ENCODE results near the gene ECI1. TPM values are rescaled to one million over a fixed set of nuclear protein-coding genes. Genes with fewer than 3 reads are reported as not detected.

The ECI1 gene
- total and polyA plus RNA-seq, 2 of the 4 experiments (the other 2 are of a cell fraction) = 20.3 to 30.1 TPM

GRCh38 chr16:2216330-2216729 is 35.1 kb downstream of the ECI1 start:
- Histone ChIP-seq H2BK120ac (ENCODE audit: low read depth, low read length) (no peak overlapping the region), H2BK15ac (ENCODE audit: low read depth, low read length) (no peak overlapping the region), H3K79me1 (ENCODE audit: low read depth in 1 of 2, low read length in 2 of 2) (peaks cover 14 to 30% of the 10 kb centered on the region in 2 experiments), H4K91ac (ENCODE audit: insufficient read depth, low read depth, low read length) (no peak overlapping the region), H3K27ac (ENCODE audit: insufficient read depth, low read length) (no peak overlapping the region), H3K36me3 (ENCODE audit: control insufficient read depth, insufficient read depth, low read length) (peaks cover 4% of the 10 kb centered on the region; the same call in 1 of the 2 replicates), H4K5ac (ENCODE audit: low read depth, low read length) (no peak overlapping the region), H3K4me2 (ENCODE audit: low read depth, low read length) (no peak overlapping the region), H2AK9ac (replicated peaks; ENCODE audit: low read depth, low read length, poor library complexity) (no peak overlapping the region), H3K14ac (replicated peaks; ENCODE audit: low read depth, low read length) (no peak overlapping the region), H4K8ac (ENCODE audit: low read depth in 2 of 2, low read length in 2 of 2) (0 out of 4 replicates have a peak overlapping the region, but pooled peaks of 1 of the 2 experiments have one; percentile 9), H2BK20ac (ENCODE audit: low read depth, low read length) (no peak overlapping the region), H3K27me3 (ENCODE audit: control insufficient read depth, insufficient read depth, low read length) (no peaks in the 10 kb centered on the region), H3K9me1 (ENCODE audit: insufficient read depth, low read length) (no peaks in the 10 kb centered on the region), H2AFZ (replicated peaks; ENCODE audit: low read length, poor library complexity) (no peak overlapping the region), H3K4me1 (ENCODE audit: control insufficient read depth, insufficient read depth, low read length) (peaks cover 7% of the 10 kb centered on the region), H2BK5ac (ENCODE audit: low read depth, low read length, poor library complexity, severe bottlenecking) (no peak overlapping the region), H3K18ac (ENCODE audit: low read depth, low read length) (no peak overlapping the region), H3K4ac (ENCODE audit: low read depth, low read length) (no peak overlapping the region), H3K23ac (ENCODE audit: low read depth, low read length) (no peak overlapping the region), H4K20me1 (ENCODE audit: insufficient read depth, low read length) (peaks cover 12% of the 10 kb centered on the region), H3K56ac (ENCODE audit: extremely low read depth, insufficient read depth, low read length) (no peak overlapping the region), H3K4me3 (ENCODE audit: insufficient read depth, low read depth, low read length) (no peak overlapping the region), H2AK5ac (ENCODE audit: low read depth, low read length) (no peak overlapping the region), H3K9me3 (ENCODE audit: control insufficient read depth, insufficient read depth, low read length) (no peaks in the 10 kb centered on the region), H3K9ac (ENCODE audit: low read depth, low read length) (no peak overlapping the region)
- CTCF ChIA-PET = no interaction called here
- POLR2A ChIA-PET (ENCODE audit: unreplicated experiment) = no interaction called here
- BruUV-seq (replicated peaks) = no TSS peak
- ATAC-seq (ENCODE audit: low read depth) (no peak), DNase-seq (no peak)
- in situ Hi-C loops (cut with MboI; ENCODE audit: low sequenced_read_pairs) = no loop called here
- dilution Hi-C loops (cut with HindIII; ENCODE audit: low sequenced_read_pairs, unreplicated experiment) = no loop called here
- intact Hi-C loops (cut with micrococcal nuclease) = no loop called here
- TF ChIP-seq USF2 (IDR thresholded peaks at IDR 0.05; ENCODE audit: low read depth, low read length) (no peak), RFX5 (IDR thresholded peaks at IDR 0.05; ENCODE audit: low read depth, low read length) (no peak), MAFK (IDR thresholded peaks at IDR 0.05; ENCODE audit: low read depth, low read length) (no peak), CTCF (conservative IDR thresholded peaks at IDR 0.05; ENCODE audit: low read depth, low read length) (no peak), FOS (IDR thresholded peaks at IDR 0.05; ENCODE audit: low read depth, low read length) (no peak), ELK1 (IDR thresholded peaks at IDR 0.05; ENCODE audit: borderline replicate concordance, low read depth, low read length) (no peak)
- WGBS, 2 experiments (ENCODE audit: extremely low coverage in 2 of 2, insufficient read length in 1 of 2) = no CpG with 5 or more reads among the region's 4 CpGs

Data from IMR-90 (cell line).